ENCODE data around the gene MED13L.
"Not testable (repeated sequence)": the region's sequence is repeated elsewhere in the genome, so short reads cannot be mapped to it uniquely, and the experiment has no call there.

MED13L gene

GRCh38 chr12:116148844-116149243 lies 128.6 kb downstream of the MED13L start:
- DNase-seq = no peak

GRCh38 chr12:116146386-116146785 lies 131.1 kb downstream of the MED13L start:
- no peak for DNase-seq

GRCh38 chr12:116145451-116145850 lies 132.0 kb downstream of the MED13L start:
- no peak for DNase-seq

- DNase-seq = no peak
Measured at GRCh38 chr12:116144384-116144783, 133.1 kb downstream of the MED13L start.

- no peak for DNase-seq
Measured at GRCh38 chr12:116143909-116144308, 133.6 kb downstream of the MED13L start.

GRCh38 chr12:116142936-116143898 lies 134.3 kb downstream of the MED13L start:
- DNase-seq = peak in 1 of 5 donors; percentile 70

- no peak for DNase-seq
Measured at GRCh38 chr12:116141833-116142162, 135.7 kb downstream of the MED13L start.

- DNase-seq = no peak
Measured at GRCh38 chr12:116141110-116141832, 136.2 kb downstream of the MED13L start.

- no peak for DNase-seq
Measured at GRCh38 chr12:116140529-116140928, 137.0 kb downstream of the MED13L start.

- no peak for DNase-seq
Measured at GRCh38 chr12:116138781-116139180, 138.7 kb downstream of the MED13L start.

GRCh38 chr12:116138364-116138763 lies 139.1 kb downstream of the MED13L start:
- no peak for DNase-seq

- DNase-seq = no peak
Measured at GRCh38 chr12:116137318-116137717, 140.2 kb downstream of the MED13L start.

- DNase-seq = peak in 1 of 5 donors; percentile 83
Measured at GRCh38 chr12:116136340-116136739, 141.2 kb downstream of the MED13L start.

GRCh38 chr12:116135209-116135930 lies 142.1 kb downstream of the MED13L start:
- DNase-seq = no peak

GRCh38 chr12:116133636-116134214 lies 143.8 kb downstream of the MED13L start:
- DNase-seq = no peak

GRCh38 chr12:116133149-116133548 lies 144.3 kb downstream of the MED13L start:
- no peak for DNase-seq

- DNase-seq = not testable (repeated sequence)
Measured at GRCh38 chr12:116131987-116132386, 145.5 kb downstream of the MED13L start.

GRCh38 chr12:116131176-116131575 lies 146.3 kb downstream of the MED13L start:
- DNase-seq = no peak

GRCh38 chr12:116130431-116130830 lies 147.1 kb downstream of the MED13L start:
- no peak for DNase-seq

- no peak for DNase-seq
Measured at GRCh38 chr12:116128779-116129178, 148.7 kb downstream of the MED13L start.

GRCh38 chr12:116127859-116128258 lies 149.6 kb downstream of the MED13L start:
- DNase-seq = no peak

- DNase-seq = no peak
Measured at GRCh38 chr12:116126610-116127009, 150.9 kb downstream of the MED13L start.

All from T-helper 1 cell (primary cell).